KMS-11 (cell line): ENCODE data around the gene SERHL2.
"Not testable (repeated sequence)": the region's sequence is repeated elsewhere in the genome, so short reads cannot be mapped to it uniquely, and the experiment has no call there.

Experiments used
- H2AFZ ChIP-seq: fragments of 200-600 bp; sonication (generic); 2 replicates; pipeline ENCODE4 v1.6.1; 2016; ENCODE audit warnings: antibody characterized with exemption, mixed run types, low read depth
- H3K27ac ChIP-seq: fragments of 200-600 bp; sonication (generic); 2 replicates; pipeline ENCODE4 v1.6.1; 2016; ENCODE audit warnings: mild to moderate bottlenecking, mixed run types
- H3K27me3 ChIP-seq: fragments of 200-600 bp; sonication (generic); 2 replicates; pipeline ENCODE4 v1.6.1; 2017; ENCODE audit warnings: mild to moderate bottlenecking, low read depth, mixed run types, moderate library complexity; ENCODE audit not compliant: insufficient read depth
- H3K36me3 ChIP-seq: fragments of 200-600 bp; sonication (generic); 2 replicates; pipeline ENCODE4 v1.6.1; 2017; ENCODE audit warnings: mild to moderate bottlenecking, mixed run types; ENCODE audit not compliant: insufficient read depth
- H3K4me1 ChIP-seq: fragments of 200-600 bp; sonication (generic); 2 replicates; pipeline ENCODE4 v1.6.1; 2016; ENCODE audit warnings: mild to moderate bottlenecking, low read depth, mixed run types; ENCODE audit not compliant: poor library complexity, severe bottlenecking
- H3K4me2 ChIP-seq: fragments of 200-600 bp; sonication (generic); 2 replicates; pipeline ENCODE4 v1.7.0; 2016; ENCODE audit warnings: mild to moderate bottlenecking, mixed run types
- H3K4me3 ChIP-seq: fragments of 200-600 bp; sonication (generic); IDR thresholded peaks from 2 replicates; pipeline ENCODE4 v1.6.1; 2017; ENCODE audit warnings: low read depth, low read length, mixed read lengths; ENCODE audit not compliant: insufficient read depth
- H3K79me2 ChIP-seq: fragments of 200-600 bp; sonication (generic); 2 replicates; pipeline ENCODE4 v1.6.1; 2016; ENCODE audit warnings: low read depth, mixed run types; ENCODE audit not compliant: insufficient read depth
- H3K9ac ChIP-seq: fragments of 200-600 bp; sonication (generic); 2 replicates; pipeline ENCODE4 v1.6.1; 2016; ENCODE audit warnings: mild to moderate bottlenecking, mixed run types
- H4K20me1 ChIP-seq: fragments of 200-600 bp; sonication (generic); 2 replicates; pipeline ENCODE4 v1.6.1; 2016; ENCODE audit warnings: mild to moderate bottlenecking, mixed run types; ENCODE audit not compliant: insufficient read depth
- TF ChIP-seq, protein P1 (sequence below): fragments of 200-600 bp; sonication (generic); conservative IDR thresholded peaks from 2 replicates; pipeline ENCODE4 v1.6.1; 2017; ENCODE audit warnings: low read depth, mild to moderate bottlenecking, antibody characterized with exemption, low read length, moderate library complexity, mixed read lengths

Gene SERHL2

DNA sequence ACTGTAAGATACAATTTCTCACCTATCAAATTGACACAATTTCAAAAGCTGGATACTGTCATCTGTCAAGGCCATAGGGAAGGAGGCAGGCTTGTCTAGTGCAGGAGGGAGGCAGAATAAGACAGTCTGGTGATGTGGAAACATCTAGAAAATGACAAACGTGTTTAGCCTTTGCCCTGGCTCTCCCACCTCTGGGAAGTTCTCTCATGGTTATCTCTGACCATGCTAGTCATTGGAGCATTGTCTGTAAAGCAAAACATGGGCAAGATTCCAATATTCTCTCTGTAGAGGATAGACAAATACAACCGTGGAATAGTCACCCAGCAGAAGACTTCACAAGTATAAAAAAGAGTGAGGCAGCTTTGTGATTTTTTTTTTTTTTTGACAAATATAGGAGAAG lies 9.1 kb upstream of the SERHL2 start:
- Histone ChIP-seq H2AFZ (no peak overlapping the region), H3K27me3 (peaks cover 75% of the 10 kb centered on the region), H3K79me2 (no peaks in the 10 kb centered on the region), H3K36me3 (no peaks in the 10 kb centered on the region), H3K4me3 (no peak overlapping the region), H3K27ac (no peak overlapping the region), H3K4me2 (no peak overlapping the region), H3K9ac (no peak overlapping the region), H4K20me1 (no peaks in the 10 kb centered on the region), H3K4me1 (peaks cover 2% of the 10 kb centered on the region)
- TF ChIP-seq, protein P1, sequence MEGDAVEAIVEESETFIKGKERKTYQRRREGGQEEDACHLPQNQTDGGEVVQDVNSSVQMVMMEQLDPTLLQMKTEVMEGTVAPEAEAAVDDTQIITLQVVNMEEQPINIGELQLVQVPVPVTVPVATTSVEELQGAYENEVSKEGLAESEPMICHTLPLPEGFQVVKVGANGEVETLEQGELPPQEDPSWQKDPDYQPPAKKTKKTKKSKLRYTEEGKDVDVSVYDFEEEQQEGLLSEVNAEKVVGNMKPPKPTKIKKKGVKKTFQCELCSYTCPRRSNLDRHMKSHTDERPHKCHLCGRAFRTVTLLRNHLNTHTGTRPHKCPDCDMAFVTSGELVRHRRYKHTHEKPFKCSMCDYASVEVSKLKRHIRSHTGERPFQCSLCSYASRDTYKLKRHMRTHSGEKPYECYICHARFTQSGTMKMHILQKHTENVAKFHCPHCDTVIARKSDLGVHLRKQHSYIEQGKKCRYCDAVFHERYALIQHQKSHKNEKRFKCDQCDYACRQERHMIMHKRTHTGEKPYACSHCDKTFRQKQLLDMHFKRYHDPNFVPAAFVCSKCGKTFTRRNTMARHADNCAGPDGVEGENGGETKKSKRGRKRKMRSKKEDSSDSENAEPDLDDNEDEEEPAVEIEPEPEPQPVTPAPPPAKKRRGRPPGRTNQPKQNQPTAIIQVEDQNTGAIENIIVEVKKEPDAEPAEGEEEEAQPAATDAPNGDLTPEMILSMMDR = no peak

GRCh38 chr22:42547562-42547961 lies 6.2 kb upstream of the SERHL2 start:
- peaks cover 73% of the 10 kb centered on the region for H3K27me3 ChIP-seq
- H3K9ac ChIP-seq = no peak overlapping the region
- H3K4me1 ChIP-seq = peaks cover 18% of the 10 kb centered on the region
- no peaks in the 10 kb centered on the region for H4K20me1 ChIP-seq
- no peak overlapping the region for H3K4me2 ChIP-seq
- H3K27ac ChIP-seq = no peak overlapping the region
- no peak overlapping the region for H2AFZ ChIP-seq
- H3K4me3 ChIP-seq = no peak overlapping the region
- H3K79me2 ChIP-seq = no peaks in the 10 kb centered on the region
- TF ChIP-seq, protein P1 = no peak
- no peaks in the 10 kb centered on the region for H3K36me3 ChIP-seq

DNA sequence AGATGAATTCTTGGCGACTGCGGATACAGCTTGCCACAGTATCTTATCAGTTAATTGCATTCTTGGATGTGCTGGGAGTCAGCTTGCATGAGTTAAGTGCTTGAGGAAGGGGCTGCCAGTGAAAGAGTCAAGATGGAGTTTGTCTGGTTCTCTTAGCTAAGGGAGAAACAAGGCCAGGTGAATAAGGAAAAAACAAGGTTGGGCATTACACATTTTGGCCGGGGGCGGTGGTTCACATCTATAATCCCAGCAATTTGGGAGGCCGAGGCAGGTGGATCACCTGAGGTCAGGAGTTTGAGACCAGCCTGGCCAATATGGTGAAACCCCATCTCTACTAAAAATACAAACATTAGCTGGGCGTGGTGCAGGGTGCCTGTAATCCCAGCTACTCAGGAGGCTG lies 5.6 kb upstream of the SERHL2 start:
- H3K4me1 ChIP-seq = peaks cover 23% of the 10 kb centered on the region

GRCh38 chr22:42548597-42549330 lies 5.0 kb upstream of the SERHL2 start:
- no peaks in the 10 kb centered on the region for H4K20me1 ChIP-seq

More for the DNA sequence above, 5.6 kb upstream of the SERHL2 start:
- not testable (repeated sequence) for H3K4me3 ChIP-seq, H3K9ac ChIP-seq, H4K20me1 ChIP-seq, H3K27ac ChIP-seq, H3K79me2 ChIP-seq, H3K4me2 ChIP-seq, H3K36me3 ChIP-seq, H2AFZ ChIP-seq
- H3K27me3 ChIP-seq = peaks cover 72% of the 10 kb centered on the region

More at GRCh38 chr22:42548597-42549330, 5.0 kb upstream of the SERHL2 start:
- H3K4me3 ChIP-seq = no peak overlapping the region
- peaks cover 23% of the 10 kb centered on the region for H3K4me1 ChIP-seq
- no peak overlapping the region for H3K9ac ChIP-seq
- H3K27me3 ChIP-seq = peaks cover 70% of the 10 kb centered on the region
- no peak overlapping the region for H2AFZ ChIP-seq
- no peak overlapping the region for H3K4me2 ChIP-seq
- TF ChIP-seq, protein P1 = no peak
- no peaks in the 10 kb centered on the region for H3K36me3 ChIP-seq
- H3K27ac ChIP-seq = no peak overlapping the region
- no peaks in the 10 kb centered on the region for H3K79me2 ChIP-seq
